HG02571 (cell line): ENCODE results near the gene ATP6V1F.

ENCODE experiments used
- ATAC-seq: cut with Tn5 transposase; IDR thresholded peaks from one replicate; pipeline ENCODE4 v1.9.1; 2021; ENCODE audit warnings: mild to moderate bottlenecking, moderate library complexity; ENCODE audit not compliant: unreplicated experiment

ATP6V1F gene

GRCh38 chr7:128881458-128882125, 18.9 kb downstream of the ATP6V1F start:
- no peak for ATAC-seq

DNA sequence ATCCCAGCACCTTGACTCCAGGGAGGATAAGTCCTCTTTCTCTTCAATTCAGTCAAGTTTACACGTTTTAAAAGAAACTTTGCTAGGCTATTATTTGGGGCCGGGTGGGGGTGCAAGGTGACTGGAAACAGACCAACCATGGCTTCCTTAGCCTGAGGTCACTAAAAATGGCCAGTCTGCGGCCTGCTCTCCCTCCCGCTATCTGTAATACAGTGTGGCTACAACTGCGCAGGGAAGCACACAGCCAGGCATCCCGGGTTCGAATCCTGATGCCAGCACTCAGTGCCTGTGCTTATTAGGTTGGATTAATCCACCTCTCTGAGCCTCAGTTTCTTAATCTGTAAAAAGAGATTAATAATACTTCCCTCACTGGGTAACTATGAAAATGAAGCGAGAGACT, 19.5 kb downstream of the ATP6V1F start:
- no peak for ATAC-seq

GRCh38 chr7:128883622-128884448, 21.2 kb downstream of the ATP6V1F start:
- peak; percentile 70 for ATAC-seq

DNA sequence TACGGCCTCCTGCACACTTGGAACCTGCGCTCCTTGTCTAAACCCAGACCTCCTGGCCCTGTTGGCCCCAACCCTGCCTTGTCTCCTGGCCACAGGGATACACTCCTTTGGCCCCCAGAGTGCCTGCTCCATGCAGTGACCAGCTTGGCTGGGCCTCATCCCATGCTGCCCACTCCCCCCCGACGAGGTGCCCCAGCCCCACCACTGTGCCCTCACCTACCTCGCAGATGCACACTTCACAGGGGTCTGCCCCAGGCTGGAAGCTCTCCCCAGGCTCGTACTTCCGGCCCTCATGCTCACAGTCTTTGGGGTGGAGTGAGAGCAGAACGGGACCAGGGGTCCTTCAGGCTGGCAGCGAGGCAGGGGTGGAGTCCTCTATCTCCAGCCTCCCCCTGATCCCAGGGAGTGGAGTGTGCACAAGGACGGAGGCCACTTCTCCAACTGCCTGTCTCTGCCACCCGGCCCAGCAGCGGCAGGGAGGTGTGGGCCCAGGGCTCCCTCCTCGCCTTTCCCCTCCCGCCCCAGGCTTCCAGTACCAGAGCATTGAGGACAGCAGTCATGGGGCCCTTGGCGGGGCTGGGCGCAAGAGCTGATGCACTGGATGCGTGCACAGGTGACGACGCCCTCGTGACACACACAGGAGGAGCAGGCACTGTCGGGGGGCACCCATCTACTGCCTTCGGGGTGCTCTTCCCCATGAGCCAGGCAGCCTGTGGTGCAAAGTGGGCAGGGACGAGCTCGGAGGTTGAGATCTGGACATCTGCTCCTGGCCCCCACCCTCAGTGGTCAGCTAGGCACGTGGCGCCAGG, 22.1 kb downstream of the ATP6V1F start:
- ATAC-seq: no peak

DNA sequence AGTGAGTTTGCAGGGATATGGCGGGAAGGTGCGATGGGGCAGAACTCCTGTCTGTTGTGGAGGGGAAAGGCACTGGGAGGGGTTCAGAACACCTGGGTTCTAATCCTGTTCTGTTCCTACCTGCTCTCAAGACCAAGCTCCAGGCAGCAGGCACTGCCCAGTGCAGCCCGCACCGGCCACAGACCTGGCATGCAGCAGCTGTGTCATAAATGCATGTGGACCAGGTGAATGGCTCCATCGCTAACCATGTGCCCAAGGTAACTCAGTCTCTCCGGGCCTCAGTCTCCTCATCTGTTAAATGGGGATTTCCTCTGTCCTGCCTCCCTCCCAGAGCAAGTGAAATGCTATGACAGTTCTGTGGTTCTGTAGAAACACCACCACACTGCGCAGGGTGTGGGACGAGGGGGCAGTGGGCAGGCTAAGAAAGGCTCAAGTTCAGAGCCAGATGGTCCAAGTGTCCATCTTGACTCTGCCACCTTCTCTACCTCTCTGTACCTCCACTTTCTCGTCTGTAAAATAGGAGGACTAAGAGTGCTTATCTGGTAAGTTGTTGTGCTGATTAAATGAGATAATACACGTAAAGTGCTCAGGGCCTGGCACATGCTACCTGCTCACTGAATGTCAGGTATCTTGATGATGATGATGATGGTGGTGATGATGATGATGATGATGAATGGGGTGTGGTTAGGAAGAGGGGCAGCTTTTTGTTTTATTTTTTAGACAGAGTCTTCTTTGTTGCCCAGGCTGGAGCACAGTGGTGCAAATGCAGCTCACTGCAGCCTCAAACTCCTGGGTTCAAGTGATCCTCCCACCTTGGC, 22.9 kb downstream of the ATP6V1F start:
- ATAC-seq: no peak

- ATAC-seq: no peak
Measured at GRCh38 chr7:128886391-128887168, 23.9 kb downstream of the ATP6V1F start.

DNA sequence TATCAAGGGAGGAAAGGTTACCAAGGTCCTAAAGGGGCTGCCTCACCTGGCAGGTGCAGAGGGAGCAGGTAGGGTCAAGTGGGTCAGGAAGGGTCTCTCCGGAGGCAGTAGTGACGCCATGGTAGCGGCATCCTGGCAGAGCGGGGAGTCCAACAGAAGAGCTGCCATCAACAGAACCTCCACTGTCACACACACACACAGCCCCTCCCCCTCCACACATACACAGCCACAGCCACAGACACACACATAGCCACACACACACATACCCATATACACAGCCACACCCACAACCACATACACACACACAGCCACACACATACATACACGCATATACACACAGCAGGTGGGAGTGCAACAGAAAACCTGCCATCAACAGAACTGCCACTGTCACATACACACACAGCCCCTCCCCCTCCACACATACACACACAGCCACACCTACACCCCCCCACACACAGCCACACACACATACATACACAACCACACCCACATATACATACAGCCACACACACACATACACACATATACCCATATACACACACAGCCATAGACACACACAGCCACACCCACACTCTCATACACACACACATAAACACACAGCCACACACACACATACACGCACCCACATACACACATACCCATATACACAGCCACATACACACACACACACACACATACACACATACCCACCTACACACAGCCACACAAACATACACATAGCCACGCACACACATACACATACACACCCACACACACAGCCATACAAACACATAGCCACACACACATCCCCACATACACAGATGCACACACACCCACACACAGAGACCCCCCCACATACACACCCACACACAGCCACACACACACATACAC, 24.7 kb downstream of the ATP6V1F start:
- no peak for ATAC-seq

DNA sequence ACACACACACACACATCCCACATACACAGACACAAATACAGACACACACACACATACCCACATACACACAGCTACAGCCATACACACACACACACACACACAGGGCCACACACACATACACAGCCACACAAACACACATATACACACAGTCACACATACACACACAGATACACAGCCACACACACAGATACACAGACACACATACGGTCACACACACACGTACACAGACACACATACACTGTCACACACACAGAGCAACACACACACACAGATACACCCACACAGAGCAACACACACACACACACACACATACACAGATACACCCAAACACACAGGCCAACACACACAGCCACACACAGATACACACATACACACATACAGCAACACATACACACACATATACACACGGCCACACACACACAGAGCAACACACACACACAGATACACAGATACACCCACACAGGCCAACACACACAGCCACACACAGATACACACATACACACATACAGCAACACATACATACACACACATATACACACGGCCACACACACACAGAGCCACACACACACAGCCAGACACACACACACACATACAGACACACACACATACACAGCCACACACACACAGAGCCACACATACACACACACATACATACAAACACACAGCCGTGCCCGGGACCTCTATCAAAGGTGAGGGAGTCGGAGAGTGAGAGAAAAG, 25.5 kb downstream of the ATP6V1F start:
- no peak for ATAC-seq

DNA sequence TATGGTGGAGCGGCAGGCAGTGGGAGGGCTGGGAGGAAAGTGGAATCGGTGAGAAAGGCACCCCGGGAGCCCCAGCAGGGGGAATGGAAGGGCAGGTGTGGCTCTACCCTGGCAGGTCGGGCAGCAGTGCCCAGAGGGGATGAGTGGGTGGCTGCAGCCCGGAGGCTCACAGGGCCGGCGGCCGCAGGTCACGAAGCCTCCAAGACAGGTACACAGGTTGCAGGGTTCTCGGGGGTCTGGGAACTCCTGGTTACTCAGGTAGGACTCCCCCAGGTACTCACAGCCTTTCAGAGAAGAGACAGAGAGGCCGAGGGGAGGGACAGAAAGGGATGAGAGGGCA, 26.1 kb downstream of the ATP6V1F start:
- no peak for ATAC-seq

- ATAC-seq: no peak
Measured at GRCh38 chr7:128889121-128889520, 26.5 kb downstream of the ATP6V1F start.

GRCh38 chr7:128890306-128891109, 27.9 kb downstream of the ATP6V1F start:
- no peak for ATAC-seq

DNA sequence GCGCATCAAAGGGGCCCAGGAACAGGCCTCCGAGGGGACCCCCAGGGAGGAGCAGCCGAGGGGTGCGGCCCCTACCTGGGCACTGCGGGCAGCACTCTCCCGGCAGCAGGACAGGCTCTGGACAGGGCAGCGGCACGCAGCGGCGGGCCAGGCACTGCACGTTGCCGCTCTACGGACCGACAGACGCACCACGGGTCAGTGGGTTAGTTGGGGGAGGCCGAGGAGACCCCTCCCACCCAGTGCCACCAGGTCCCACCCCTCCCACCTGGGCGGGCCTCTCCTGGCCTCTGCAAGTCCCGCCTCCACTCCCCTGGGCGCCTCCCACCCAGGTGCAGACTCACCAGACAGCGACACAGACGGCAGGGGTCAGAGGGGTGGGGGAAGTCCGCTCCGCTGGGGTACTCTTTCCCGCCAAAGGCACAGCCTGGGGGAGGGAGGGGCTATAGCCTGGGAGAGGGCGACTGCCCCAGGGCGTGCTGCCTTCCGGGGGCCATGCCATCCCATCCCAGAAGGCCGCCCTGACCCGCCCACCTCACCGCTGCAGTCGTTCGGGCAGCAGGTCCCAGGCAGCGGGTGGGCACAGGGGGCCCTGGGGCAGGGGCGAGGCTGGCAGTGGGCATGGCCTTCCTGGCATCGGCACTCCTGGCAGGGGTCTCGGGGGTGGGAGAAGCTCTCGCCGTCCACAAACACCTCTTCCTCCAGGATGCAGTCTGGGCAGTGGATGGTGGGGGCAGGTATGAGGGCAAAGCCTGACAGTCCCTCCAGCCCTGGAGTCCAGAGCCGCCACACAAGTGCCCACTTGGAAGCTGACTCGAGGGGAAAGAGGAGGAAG, 28.7 kb downstream of the ATP6V1F start:
- no peak for ATAC-seq

DNA sequence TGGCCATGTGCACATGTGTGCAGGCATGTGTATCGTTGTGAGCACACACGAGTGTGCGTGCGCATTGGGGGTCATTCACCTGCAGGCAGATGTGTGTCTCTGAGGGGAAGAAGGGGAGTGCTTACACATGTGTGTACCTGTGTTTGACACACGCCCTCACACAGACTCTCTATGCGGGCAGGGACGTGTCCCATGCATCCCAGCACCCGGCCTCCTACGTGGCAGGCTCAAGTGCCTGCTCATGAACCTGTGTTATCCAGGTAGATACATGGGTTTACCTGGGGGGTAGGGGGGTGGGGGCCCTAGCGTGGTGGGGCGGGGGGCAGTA, 29.2 kb downstream of the ATP6V1F start:
- ATAC-seq: no peak

DNA sequence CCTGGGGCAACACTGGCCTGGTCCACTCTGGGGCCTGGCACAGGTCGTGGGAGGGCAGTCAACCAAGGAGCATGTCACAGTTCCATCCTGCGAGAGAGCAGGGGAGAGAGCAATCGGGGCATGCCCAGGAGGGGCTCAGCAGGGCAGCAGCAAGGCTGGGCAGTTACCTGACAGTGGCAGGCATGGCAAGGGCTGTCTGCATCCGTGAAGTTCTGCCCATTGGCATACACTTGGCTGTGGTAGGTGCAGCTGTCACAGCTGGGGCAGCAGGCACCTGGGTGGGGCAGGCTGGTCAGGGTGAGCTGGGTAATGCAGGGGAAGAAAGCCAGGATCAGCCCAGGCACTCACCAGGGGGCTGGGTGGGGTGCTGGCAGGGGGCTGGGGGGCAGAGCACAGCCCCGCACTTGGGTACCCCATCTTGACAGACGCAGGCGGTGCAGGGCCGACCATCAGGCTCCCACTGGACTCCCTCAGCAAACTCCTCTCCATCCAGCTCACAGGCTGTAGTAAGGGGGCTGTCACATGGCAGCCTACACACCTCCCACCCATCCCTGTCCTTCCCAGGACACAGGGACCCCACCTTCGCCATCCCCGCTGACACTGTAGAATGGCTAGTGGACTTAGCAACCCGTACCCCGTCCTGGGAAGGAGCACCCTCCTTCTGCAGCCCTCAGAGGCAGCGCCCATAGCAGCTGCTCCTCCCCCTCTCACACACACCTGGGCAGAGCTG, 30.0 kb downstream of the ATP6V1F start:
- ATAC-seq: no peak

DNA sequence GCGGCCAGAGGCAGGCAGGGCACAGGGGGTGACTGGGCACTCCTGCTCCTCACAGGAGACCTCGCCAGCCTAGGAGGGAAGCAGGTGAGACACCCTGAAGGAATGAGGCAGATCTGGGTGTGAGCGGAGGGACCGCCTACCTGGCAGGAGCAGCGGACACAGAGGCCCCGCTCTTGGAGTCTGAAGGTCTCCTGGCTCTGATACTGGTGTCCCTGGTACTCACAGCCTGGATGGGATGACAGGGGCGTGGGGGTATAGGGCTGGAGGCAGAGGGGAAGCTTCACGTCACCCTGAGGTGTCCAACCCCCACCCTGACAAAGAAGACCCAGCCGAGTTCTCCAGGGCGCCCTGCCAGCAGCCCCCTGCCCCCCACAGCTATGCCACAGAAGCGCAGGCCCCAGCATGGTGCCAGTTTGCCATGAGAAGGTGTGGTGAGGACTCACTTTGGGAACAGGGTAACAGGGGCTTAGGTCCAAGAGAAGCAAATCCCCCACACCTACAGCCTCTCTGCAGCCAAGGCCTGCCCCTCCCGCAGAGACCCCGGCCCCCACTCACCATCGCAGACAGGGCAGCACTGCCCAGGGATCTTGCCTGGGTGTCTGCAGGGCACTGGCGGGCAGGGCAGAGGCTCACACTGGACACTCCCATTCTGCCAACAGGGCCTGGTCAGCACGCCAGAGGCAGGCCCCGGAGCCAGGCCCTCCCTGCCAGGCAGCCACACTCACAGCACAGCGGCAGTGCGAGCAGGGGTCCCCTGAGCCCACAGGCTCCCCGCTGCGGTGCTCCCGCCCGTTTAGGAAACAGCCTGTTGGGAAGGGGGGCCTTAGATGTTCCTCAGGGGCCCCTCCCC, 30.8 kb downstream of the ATP6V1F start:
- no peak for ATAC-seq

GRCh38 chr7:128894101-128894440, 31.4 kb downstream of the ATP6V1F start:
- ATAC-seq: no peak
